Measurements from ENCODE around the gene GRAMD4.
"Not testable (repeated sequence)": the region's sequence is repeated elsewhere in the genome, so short reads cannot be mapped to it uniquely, and the experiment has no call there.

Gene GRAMD4

DNA sequence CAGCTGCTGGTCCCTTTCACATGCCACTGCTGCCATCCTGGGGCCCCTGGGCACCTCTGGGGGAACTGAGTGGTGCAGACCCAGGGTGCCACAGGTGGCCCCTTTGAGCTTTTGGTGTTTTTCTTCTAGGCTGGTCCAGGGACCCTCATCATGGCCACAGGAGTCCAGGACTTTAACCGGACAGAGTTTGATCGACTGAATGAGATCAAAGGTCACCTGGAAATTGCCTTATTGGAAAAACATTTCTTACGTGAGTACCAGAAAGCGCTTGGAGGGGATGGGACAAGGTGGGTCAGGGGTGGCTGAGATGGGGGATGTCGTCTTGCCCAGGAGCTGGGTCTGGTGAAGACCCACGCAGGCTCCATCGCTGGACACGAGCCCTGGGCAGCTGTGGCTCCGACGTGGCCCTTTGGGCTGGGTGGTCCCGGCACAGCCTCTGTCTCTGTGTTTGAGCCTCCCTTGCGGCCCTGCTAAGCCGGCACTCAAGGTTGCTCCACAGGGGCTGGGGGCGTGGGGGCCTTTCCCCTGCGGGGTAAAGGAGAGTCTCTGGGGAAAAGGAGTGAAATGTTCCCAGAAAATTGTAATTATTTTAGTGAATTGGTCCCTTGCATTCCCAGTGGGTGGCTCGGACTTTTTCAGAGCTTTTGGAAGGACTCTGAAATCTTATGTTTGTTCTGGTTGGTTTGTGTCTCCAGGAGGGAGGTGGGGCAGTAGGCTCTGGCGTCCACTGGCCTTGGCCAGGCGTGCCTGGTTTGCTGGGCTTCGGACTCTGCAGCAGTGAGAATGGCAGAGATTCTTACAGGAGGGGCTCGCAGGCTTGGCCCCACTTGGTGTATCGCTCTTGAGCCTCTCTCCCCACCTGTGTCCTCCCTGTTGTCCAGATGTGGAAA is 17.8 kb downstream of the GRAMD4 start:
- H3K4me3 ChIP-seq (ENCODE audit: control insufficient read depth in 1 of 7, extremely low read depth in 1 of 7, insufficient read depth in 4 of 7, low read depth in 2 of 7, low read length in 6 of 7), result no peak overlapping the region
- no peaks in the 10 kb centered on the region for H3K9me3 ChIP-seq (ENCODE audit: control extremely low read depth in 1 of 5, control insufficient read depth in 4 of 5, insufficient read depth in 2 of 5, low read depth in 1 of 5, low read length in 4 of 5)
- DNase-seq, result no peak
- ChIA-PET CTCF (no interaction called here), POLR2A (no interaction called here)
- peaks cover 0 to 9% (median 0%) of the 10 kb centered on the region in 4 experiments for H3K4me1 ChIP-seq (ENCODE audit: control extremely low read depth in 1 of 4, control insufficient read depth in 4 of 4, insufficient read depth in 4 of 4, low read length in 3 of 4)
- WGBS (ENCODE audit: insufficient coverage), result 96% methylated on average over 17 of the region's 21 CpGs
- H3K27ac ChIP-seq (ENCODE audit: insufficient read depth in 1 of 2, low read depth in 1 of 2, low read length in 2 of 2, poor library complexity in 1 of 2, severe bottlenecking in 2 of 2), result no peak overlapping the region
- no peaks in the 10 kb centered on the region for H3K27me3 ChIP-seq (replicated peaks in 2 of 5; ENCODE audit: control insufficient read depth in 4 of 5, insufficient read depth in 5 of 5, low read length in 4 of 5)
- peaks cover 10 to 43% (median 21%) of the 10 kb centered on the region in 4 experiments for H3K36me3 ChIP-seq (ENCODE audit: control insufficient read depth in 4 of 4, insufficient read depth in 4 of 4, low read length in 3 of 4)

DNA sequence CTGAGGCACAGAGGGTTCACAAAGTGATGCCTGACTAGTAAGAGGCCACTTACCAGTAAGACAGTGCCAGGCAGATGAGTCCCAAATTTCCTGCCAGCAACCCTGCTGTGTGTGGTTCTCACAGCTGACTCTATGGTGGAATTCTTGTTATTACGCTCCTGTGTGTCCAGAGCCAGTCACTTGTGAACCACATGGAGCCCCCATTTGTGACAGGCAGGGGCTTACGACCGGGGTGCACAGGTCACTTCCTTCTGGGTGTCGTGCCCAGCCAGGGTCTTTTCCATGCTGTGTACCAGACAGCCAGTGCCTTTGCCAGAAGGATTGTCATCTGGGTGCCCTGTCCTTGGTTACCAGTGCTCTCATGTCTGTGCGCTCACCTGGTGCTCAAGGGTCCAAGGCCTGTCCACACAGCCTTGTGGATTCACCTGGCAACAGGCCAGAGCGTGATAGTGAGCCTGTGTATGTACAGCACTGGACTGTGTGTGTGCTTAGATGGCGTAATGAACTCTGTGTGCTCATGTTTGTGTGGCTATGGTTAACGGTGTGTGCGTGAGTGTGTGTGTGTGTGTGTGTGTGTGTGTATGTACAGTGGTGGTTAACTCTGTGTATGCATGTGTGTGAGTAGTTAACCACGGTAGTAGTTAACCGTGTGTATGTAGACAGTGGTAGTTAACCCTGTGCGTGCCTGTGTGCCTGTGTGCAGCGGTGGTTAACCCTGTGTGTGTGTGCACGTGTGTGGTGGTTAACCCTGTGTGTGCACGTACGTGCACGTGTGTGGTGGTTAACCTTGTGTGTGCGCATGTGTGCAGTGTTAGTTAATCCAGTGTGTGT is 18.6 kb downstream of the GRAMD4 start:
- POLR2A ChIA-PET, result interaction anchor here (1.2 kb wide), 1 partner anchor 10 kb away, joined by 5 read pairs; no protein-coding TSS in a partner anchor
- H3K36me3 ChIP-seq (ENCODE audit: control insufficient read depth in 4 of 4, insufficient read depth in 4 of 4, low read length in 3 of 4), result peaks cover 10 to 43% (median 18%) of the 10 kb centered on the region in 4 experiments
- no peak overlapping the region for H3K4me3 ChIP-seq (ENCODE audit: control insufficient read depth in 1 of 7, extremely low read depth in 1 of 7, insufficient read depth in 4 of 7, low read depth in 2 of 7, low read length in 6 of 7)
- H3K27ac ChIP-seq (ENCODE audit: insufficient read depth in 1 of 2, low read depth in 1 of 2, low read length in 2 of 2, poor library complexity in 1 of 2, severe bottlenecking in 2 of 2), result no peak overlapping the region
- peaks cover 0 to 6% (median 0%) of the 10 kb centered on the region in 4 experiments for H3K4me1 ChIP-seq (ENCODE audit: control extremely low read depth in 1 of 4, control insufficient read depth in 4 of 4, insufficient read depth in 4 of 4, low read length in 3 of 4)
- 96% methylated on average over 11 of the region's 18 CpGs for WGBS (ENCODE audit: insufficient coverage)
- H3K9me3 ChIP-seq (ENCODE audit: control extremely low read depth in 1 of 5, control insufficient read depth in 4 of 5, insufficient read depth in 2 of 5, low read depth in 1 of 5, low read length in 4 of 5), result no peaks in the 10 kb centered on the region
- CTCF ChIA-PET, result no interaction called here
- no peaks in the 10 kb centered on the region for H3K27me3 ChIP-seq (replicated peaks in 2 of 5; ENCODE audit: control insufficient read depth in 4 of 5, insufficient read depth in 5 of 5, low read length in 4 of 5)
- DNase-seq, result peak in 2 of 3 donors; percentile 44 to 59

DNA sequence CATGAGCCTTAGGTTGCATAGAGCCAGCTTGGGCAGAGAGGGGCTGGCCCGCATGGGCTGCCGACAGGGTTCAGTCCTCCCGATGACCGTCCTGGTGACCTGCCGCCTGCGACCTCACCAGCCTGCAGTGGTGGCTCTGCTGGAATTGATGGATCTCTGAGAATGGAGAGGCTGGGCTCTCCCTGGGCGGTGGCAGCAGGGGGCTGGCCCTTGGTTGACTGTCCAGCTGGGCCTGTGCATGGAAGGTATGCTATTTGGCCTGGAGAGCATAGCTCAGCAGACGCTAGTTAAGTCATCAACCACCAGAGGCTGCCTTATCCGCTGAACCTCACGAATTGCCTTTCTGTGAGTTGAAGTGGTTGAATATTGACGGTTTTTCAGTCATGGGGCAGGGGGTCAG is 19.7 kb downstream of the GRAMD4 start:
- no peak overlapping the region for H3K4me3 ChIP-seq (ENCODE audit: control insufficient read depth in 1 of 7, extremely low read depth in 1 of 7, insufficient read depth in 4 of 7, low read depth in 2 of 7, low read length in 6 of 7)
- CTCF ChIA-PET, result interaction anchor here (1.5 kb wide), 1 partner anchor 76 kb away, joined by 9 read pairs; no protein-coding TSS in a partner anchor
- H3K27me3 ChIP-seq (replicated peaks in 2 of 5; ENCODE audit: control insufficient read depth in 4 of 5, insufficient read depth in 5 of 5, low read length in 4 of 5), result no peaks in the 10 kb centered on the region
- H3K36me3 ChIP-seq (ENCODE audit: control insufficient read depth in 4 of 4, insufficient read depth in 4 of 4, low read length in 3 of 4), result peaks cover 10 to 41% (median 19%) of the 10 kb centered on the region in 4 experiments
- 98% methylated on average over 9 of the region's 11 CpGs for WGBS (ENCODE audit: insufficient coverage)
- DNase-seq, result no peak
- H3K27ac ChIP-seq (ENCODE audit: insufficient read depth in 1 of 2, low read depth in 1 of 2, low read length in 2 of 2, poor library complexity in 1 of 2, severe bottlenecking in 2 of 2), result no peak overlapping the region
- POLR2A ChIA-PET, result interaction anchor here (1.2 kb wide), 1 partner anchor 9 kb away, joined by 5 read pairs; no protein-coding TSS in a partner anchor
- no peaks in the 10 kb centered on the region for H3K4me1 ChIP-seq (ENCODE audit: control extremely low read depth in 1 of 4, control insufficient read depth in 4 of 4, insufficient read depth in 4 of 4, low read length in 3 of 4)
- H3K9me3 ChIP-seq (ENCODE audit: control extremely low read depth in 1 of 5, control insufficient read depth in 4 of 5, insufficient read depth in 2 of 5, low read depth in 1 of 5, low read length in 4 of 5), result no peaks in the 10 kb centered on the region

DNA sequence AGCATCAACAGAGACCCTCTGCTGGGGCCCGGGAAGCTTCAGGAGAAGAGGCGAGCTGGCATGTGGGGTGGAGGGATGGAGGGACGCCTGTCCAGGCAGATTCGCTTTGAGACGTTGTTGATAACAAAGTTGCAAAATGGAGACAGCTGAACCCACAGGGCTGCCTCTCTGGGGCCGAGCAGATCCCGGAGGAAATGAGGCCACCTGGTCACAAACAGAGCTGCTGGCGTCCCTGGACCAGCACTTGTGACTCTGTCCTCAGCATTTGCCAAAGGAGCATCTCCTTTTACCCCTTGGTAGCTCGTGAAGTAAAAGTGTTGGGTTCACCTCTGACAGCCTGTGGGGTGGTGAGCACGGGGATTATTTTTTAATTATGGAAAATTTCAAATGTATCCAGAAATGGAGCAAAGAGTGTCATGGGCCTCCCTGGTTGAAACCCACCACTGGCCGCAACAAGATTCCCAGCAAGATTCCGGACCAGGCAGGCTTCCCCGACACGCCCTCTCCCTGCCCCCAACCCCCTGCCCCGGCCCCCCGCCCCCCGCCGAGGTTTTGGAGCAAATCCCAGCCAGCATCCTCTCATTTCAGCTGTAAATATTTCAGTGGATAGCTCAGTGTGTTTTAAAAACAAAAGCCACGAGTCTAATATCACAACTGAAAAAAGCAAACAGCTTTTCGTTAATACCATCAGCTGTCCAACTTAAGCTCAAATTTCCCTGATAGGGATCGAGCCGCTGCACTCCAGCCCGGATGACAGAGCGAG is 20.3 kb downstream of the GRAMD4 start:
- no peak for DNase-seq
- H3K27me3 ChIP-seq (replicated peaks in 2 of 5; ENCODE audit: control insufficient read depth in 4 of 5, insufficient read depth in 5 of 5, low read length in 4 of 5), result no peaks in the 10 kb centered on the region
- H3K9me3 ChIP-seq (ENCODE audit: control extremely low read depth in 1 of 5, control insufficient read depth in 4 of 5, insufficient read depth in 2 of 5, low read depth in 1 of 5, low read length in 4 of 5), result no peaks in the 10 kb centered on the region
- H3K4me3 ChIP-seq (ENCODE audit: control insufficient read depth in 1 of 7, extremely low read depth in 1 of 7, insufficient read depth in 4 of 7, low read depth in 2 of 7, low read length in 6 of 7), result no peak overlapping the region
- ChIA-PET CTCF (interaction anchor here (1.5 kb wide), 1 partner anchor 76 kb away, joined by 9 read pairs; no protein-coding TSS in a partner anchor), POLR2A (interaction anchor here (1.2 kb wide), 1 partner anchor 8 kb away, joined by 5 read pairs; no protein-coding TSS in a partner anchor)
- no peak overlapping the region for H3K27ac ChIP-seq (ENCODE audit: insufficient read depth in 1 of 2, low read depth in 1 of 2, low read length in 2 of 2, poor library complexity in 1 of 2, severe bottlenecking in 2 of 2)
- H3K36me3 ChIP-seq (ENCODE audit: control insufficient read depth in 4 of 4, insufficient read depth in 4 of 4, low read length in 3 of 4), result peaks cover 10 to 44% (median 19%) of the 10 kb centered on the region in 4 experiments
- H3K4me1 ChIP-seq (ENCODE audit: control extremely low read depth in 1 of 4, control insufficient read depth in 4 of 4, insufficient read depth in 4 of 4, low read length in 3 of 4), result no peaks in the 10 kb centered on the region
- 95% methylated on average over 15 of the region's 24 CpGs for WGBS (ENCODE audit: insufficient coverage)

DNA sequence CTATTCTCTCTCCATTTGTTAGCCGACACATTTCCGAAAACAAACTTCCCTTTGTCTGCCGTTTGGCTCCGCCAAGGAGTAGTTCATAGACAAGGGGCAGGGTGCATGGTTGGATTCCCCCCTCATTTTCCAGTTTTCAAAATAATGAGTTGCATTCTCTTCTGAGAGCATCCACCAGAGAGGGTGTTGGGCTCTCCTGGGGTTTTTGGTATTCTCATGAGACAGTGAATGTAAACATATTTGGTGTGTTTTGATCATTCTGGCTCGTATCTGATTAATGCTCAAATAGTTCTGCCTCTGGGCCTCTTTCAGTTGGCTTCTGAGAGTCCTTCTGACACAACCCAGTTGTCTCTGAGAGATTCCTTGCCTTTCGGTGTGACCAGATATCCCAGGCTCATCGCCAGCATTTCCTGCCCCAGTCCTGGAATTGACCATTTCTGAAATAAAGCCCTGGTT is 21.7 kb downstream of the GRAMD4 start:
- H3K4me1 ChIP-seq (ENCODE audit: control extremely low read depth in 1 of 4, control insufficient read depth in 4 of 4, insufficient read depth in 4 of 4, low read length in 3 of 4), result peaks cover 0 to 5% (median 1%) of the 10 kb centered on the region in 4 experiments
- H3K27ac ChIP-seq (ENCODE audit: insufficient read depth in 1 of 2, low read depth in 1 of 2, low read length in 2 of 2, poor library complexity in 1 of 2, severe bottlenecking in 2 of 2), result no peak overlapping the region
- ChIA-PET CTCF (no interaction called here), POLR2A (no interaction called here)
- no peaks in the 10 kb centered on the region for H3K27me3 ChIP-seq (replicated peaks in 2 of 5; ENCODE audit: control insufficient read depth in 4 of 5, insufficient read depth in 5 of 5, low read length in 4 of 5)
- no peak overlapping the region for H3K4me3 ChIP-seq (ENCODE audit: control insufficient read depth in 1 of 7, extremely low read depth in 1 of 7, insufficient read depth in 4 of 7, low read depth in 2 of 7, low read length in 6 of 7)
- peaks cover 10 to 39% (median 16%) of the 10 kb centered on the region in 4 experiments for H3K36me3 ChIP-seq (ENCODE audit: control insufficient read depth in 4 of 4, insufficient read depth in 4 of 4, low read length in 3 of 4)
- DNase-seq, result no peak
- H3K9me3 ChIP-seq (ENCODE audit: control extremely low read depth in 1 of 5, control insufficient read depth in 4 of 5, insufficient read depth in 2 of 5, low read depth in 1 of 5, low read length in 4 of 5), result no peaks in the 10 kb centered on the region
- WGBS (ENCODE audit: insufficient coverage), result 95% methylated on average over 6 of the region's 7 CpGs

DNA sequence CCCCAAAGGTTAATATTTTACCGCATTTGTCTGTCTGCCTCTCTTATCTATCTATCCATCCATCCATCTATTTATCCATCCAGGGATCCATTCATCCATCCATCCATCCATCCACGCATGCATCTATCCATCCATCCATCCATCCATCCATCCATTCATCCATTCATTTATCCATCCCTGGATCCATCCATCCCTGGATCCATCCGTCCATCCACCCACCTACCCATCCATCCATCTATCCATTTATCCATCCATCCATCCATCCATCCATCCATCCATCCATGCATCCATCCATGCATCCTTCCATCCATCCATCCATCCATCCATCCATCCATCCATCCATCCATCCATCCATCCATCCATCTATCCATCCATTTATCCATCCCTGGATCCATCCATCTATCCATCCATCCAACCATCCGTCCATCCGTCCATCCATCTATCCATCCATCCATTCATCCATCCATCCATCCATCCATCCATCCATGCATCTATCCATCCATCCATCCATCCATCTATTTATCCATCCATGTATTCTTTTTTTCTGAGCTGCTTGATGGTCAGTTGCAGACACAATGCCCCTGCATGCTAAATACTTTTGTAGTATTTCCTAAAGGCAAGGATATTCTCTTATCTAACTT is 22.8 kb downstream of the GRAMD4 start:
- DNase-seq; POLR2A ChIA-PET; CTCF ChIA-PET; H3K27me3 ChIP-seq (replicated peaks in 2 of 5; ENCODE audit: control insufficient read depth in 4 of 5, insufficient read depth in 5 of 5, low read length in 4 of 5); H3K27ac ChIP-seq (ENCODE audit: insufficient read depth in 1 of 2, low read depth in 1 of 2, low read length in 2 of 2, poor library complexity in 1 of 2, severe bottlenecking in 2 of 2); H3K9me3 ChIP-seq (ENCODE audit: control extremely low read depth in 1 of 5, control insufficient read depth in 4 of 5, insufficient read depth in 2 of 5, low read depth in 1 of 5, low read length in 4 of 5); H3K4me1 ChIP-seq (ENCODE audit: control extremely low read depth in 1 of 4, control insufficient read depth in 4 of 4, insufficient read depth in 4 of 4, low read length in 3 of 4); H3K4me3 ChIP-seq (ENCODE audit: control insufficient read depth in 1 of 7, extremely low read depth in 1 of 7, insufficient read depth in 4 of 7, low read depth in 2 of 7, low read length in 6 of 7): not testable (repeated sequence)
- peaks cover 9 to 41% (median 14%) of the 10 kb centered on the region in 4 experiments for H3K36me3 ChIP-seq (ENCODE audit: control insufficient read depth in 4 of 4, insufficient read depth in 4 of 4, low read length in 3 of 4)
- WGBS (ENCODE audit: insufficient coverage), result 91% methylated on average over 5 of the region's 5 CpGs
